Measurements from ENCODE around the gene CCDC92.

CCDC92 gene

GRCh38 chr12:123936956-123937706 is 35.5 kb downstream of the CCDC92 start:
- H3K27ac ChIP-seq: no peak overlapping the region
- H3K9me3 ChIP-seq: no peaks in the 10 kb centered on the region
- no peak for DNase-seq
- H3K4me3 ChIP-seq: no peak overlapping the region
- no peaks in the 10 kb centered on the region for H3K27me3 ChIP-seq
- no peak for TF ChIP-seq CTCF (IDR thresholded peaks at IDR 0.05)
- peaks cover 54 to 76% (median 70%) of the 10 kb centered on the region in 3 donors for H3K36me3 ChIP-seq
- intact Hi-C loops (cut with DNase I; ENCODE audit: low total_unique reads): no loop called here
- H3K4me1 ChIP-seq: peaks cover 0 to 2% (median 0%) of the 10 kb centered on the region in 4 donors

- intact Hi-C loops (cut with DNase I; ENCODE audit: low total_unique reads): no loop called here
- H3K27me3 ChIP-seq: no peaks in the 10 kb centered on the region
- H3K4me1 ChIP-seq: no peaks in the 10 kb centered on the region
- H3K36me3 ChIP-seq: peaks cover 48 to 69% (median 64%) of the 10 kb centered on the region in 3 donors
- no peak overlapping the region for H3K4me3 ChIP-seq
- DNase-seq: no peak
- no peaks in the 10 kb centered on the region for H3K9me3 ChIP-seq
- no peak for TF ChIP-seq CTCF (IDR thresholded peaks at IDR 0.05)
- no peak overlapping the region for H3K27ac ChIP-seq
These were observed 36.2 kb downstream of the CCDC92 start for GRCh38 chr12:123936471-123936870.

GRCh38 chr12:123935956-123936355 is 36.7 kb downstream of the CCDC92 start:
- no peaks in the 10 kb centered on the region for H3K9me3 ChIP-seq

GRCh38 chr12:123934829-123935228 is 37.8 kb downstream of the CCDC92 start:
- DNase-seq: no peak
- H3K9me3 ChIP-seq: peaks cover 0 to 3% (median 0%) of the 10 kb centered on the region in 3 donors
- peaks cover 38 to 53% (median 47%) of the 10 kb centered on the region in 3 donors for H3K36me3 ChIP-seq
- no peaks in the 10 kb centered on the region for H3K4me1 ChIP-seq
- no peak overlapping the region for H3K27ac ChIP-seq
- H3K27me3 ChIP-seq: no peaks in the 10 kb centered on the region
- no peak for TF ChIP-seq CTCF (IDR thresholded peaks at IDR 0.05)
- no peak overlapping the region for H3K4me3 ChIP-seq
- intact Hi-C loops (cut with DNase I; ENCODE audit: low total_unique reads): no loop called here

More at GRCh38 chr12:123935956-123936355, 36.7 kb downstream of the CCDC92 start:
- H3K4me3 ChIP-seq: no peak overlapping the region
- TF ChIP-seq CTCF (IDR thresholded peaks at IDR 0.05): no peak
- no peak for DNase-seq
- H3K36me3 ChIP-seq: peaks cover 43 to 64% (median 58%) of the 10 kb centered on the region in 3 donors
- intact Hi-C loops (cut with DNase I; ENCODE audit: low total_unique reads): no loop called here
- H3K4me1 ChIP-seq: no peaks in the 10 kb centered on the region
- H3K27me3 ChIP-seq: no peaks in the 10 kb centered on the region
- no peak overlapping the region for H3K27ac ChIP-seq

- Histone ChIP-seq H3K27ac (no peak overlapping the region), H3K4me1 (no peaks in the 10 kb centered on the region), H3K36me3 (peaks cover 31 to 46% (median 40%) of the 10 kb centered on the region in 3 donors)
These were observed 38.5 kb downstream of the CCDC92 start for GRCh38 chr12:123934016-123934620.

More at GRCh38 chr12:123934016-123934620, 38.5 kb downstream of the CCDC92 start:
- H3K9me3 ChIP-seq: peaks cover 0 to 8% (median 0%) of the 10 kb centered on the region in 3 donors
- H3K4me3 ChIP-seq: no peak overlapping the region
- intact Hi-C loops (cut with DNase I; ENCODE audit: low total_unique reads): no loop called here
- TF ChIP-seq CTCF (IDR thresholded peaks at IDR 0.05): no peak
- no peak for DNase-seq
- no peaks in the 10 kb centered on the region for H3K27me3 ChIP-seq
